Ovary (tissue), 9 donors: ENCODE measurements around the gene BHLHE23. TPM values are rescaled to one million over a fixed set of nuclear protein-coding genes. Genes with fewer than 3 reads are reported as not detected.

Experiments
- DNase-seq, 5 donors: peaks; one replicate each; pipeline ENCODE4 v3.0.0-alpha.2; 2019 to 2020
- H3K27ac ChIP-seq, 2 donors: fragments of 200-600 bp; one replicate each; pipeline versions ENCODE4 v1.5.1 to v1.8.0; 2019 to 2022
- H3K27me3 ChIP-seq: fragments of 200-600 bp; one replicate; pipeline ENCODE4 v1.8.0; 2022
- H3K36me3 ChIP-seq: fragments of 200-600 bp; sonication (generic); one replicate; pipeline ENCODE4 v1.5.1; 2019
- H3K4me1 ChIP-seq: one replicate; pipeline ENCODE4 v1.8.1; 2013; ENCODE audit warnings: mild to moderate bottlenecking, moderate library complexity; ENCODE audit not compliant: insufficient read depth
- H3K4me3 ChIP-seq: fragments of 200-600 bp; sonication (generic); one replicate; pipeline ENCODE4 v1.5.1; 2017
- H3K9me3 ChIP-seq, 2 donors: fragments of 200-600 bp in 1 of 2; sonication (generic) in 1 of 2; one replicate each; pipeline versions ENCODE4 v1.5.1 to v1.8.1; 2013 to 2019; ENCODE audit warnings: mild to moderate bottlenecking in 1 of 2, moderate library complexity in 1 of 2
- CTCF ChIP-seq, 3 donors: fragments of 450-650 bp in 2 of 3; fragments of 200-600 bp in 1 of 3; IDR thresholded peaks; one replicate each; pipeline versions ENCODE4 v1.5.1 to v1.8.0; 2016 to 2022; ENCODE audit warnings: antibody characterized with exemption in 3 of 3, mild to moderate bottlenecking in 1 of 3
- EP300 ChIP-seq: sonication (generic); formaldehyde crosslinking; IDR thresholded peaks from one replicate; pipeline ENCODE4 v1.6.1; 2017; ENCODE audit warnings: antibody characterized with exemption
- POLR2A ChIP-seq: fragments of 450-650 bp; IDR thresholded peaks from one replicate; pipeline ENCODE4 v1.6.1; 2017; ENCODE audit warnings: antibody characterized with exemption, mild to moderate bottlenecking, moderate library complexity
- WGBS, 3 donors: extraction: QIAGEN DNeasy Blood & Tissue Kit in 1 of 3; methylation state at CpG; one replicate each; pipeline versions ENCODE4 v1.1.5 to v1.1.7; 2013 to 2017; 5-methylcytosine and 5-hydroxymethylcytosine counted together
- intact Hi-C, 4 donors: fragments of 100-400 bp; cut with DNase I; formaldehyde crosslinking; loops; one replicate each; pipeline versions ENCODE4 v1.11.0 to v1.15.1; 2022 to 2023
- polyA plus RNA-seq, 2 donors: library from polyadenylated mRNA; stranded (reverse); fragments of 200-250 nt in 1 of 2; fragments of 350-450 nt in 1 of 2; fragmentation: Illumina TruSeq in 1 of 2; extraction: RNeasy Lipid Tissue Mini Kit (QIAGEN cat#74804) in 1 of 2; gene quantifications; one replicate each; pipeline ENCODE4 v1.2.3, GENCODE V29; 2013 to 2014
- total RNA-seq, 7 donors: library from RNA; depleted of rRNA in 2 of 7; stranded (reverse); fragments of >200 nt in 2 of 7; fragmentation: NEBNext Ultra II Directional in 3 of 7; extraction: Animal tissue kit (Norgen Biotek cat#: 25700) in 3 of 7; gene quantifications; one replicate each; pipeline versions ENCODE4 v1.1.0 to v1.2.4, GENCODE V29; 2016 to 2023
- donor health status: DM: no; HTN: no; CAD: no; lungs with moderate emphysema.
- donor health status: DM: no; HTN: no; CAD: no.
- donor health status: Bipolar disorder and iron deficiency.
- donor health status: DM: yes; HTN: yes; CAD: no.
- donor health status: DM: no; HTN: no; CAD: no.
- donor health status: DM: yes; HTN: yes; CAD: no.

Gene BHLHE23
- total and polyA plus RNA-seq, 9 donors = not detected

GRCh38 chr20:63000958-63001357 lies 5.8 kb downstream of the BHLHE23 start:
- DNase-seq = no peak
- H3K36me3 ChIP-seq = no peaks in the 10 kb centered on the region
- 26 to 39% (median 35%) methylated on average over 11 of the region's 11 CpGs for WGBS, 3 donors
- H3K27ac ChIP-seq = no peak overlapping the region
- no peaks in the 10 kb centered on the region for H3K27me3 ChIP-seq
- peaks cover 0 to 6% of the 10 kb centered on the region in 2 donors for H3K9me3 ChIP-seq
- no peaks in the 10 kb centered on the region for H3K4me1 ChIP-seq
- TF ChIP-seq POLR2A = no peak
- no peak for TF ChIP-seq CTCF (IDR thresholded peaks at IDR 0.05)
- no peak for TF ChIP-seq EP300
- H3K4me3 ChIP-seq = no peak overlapping the region
- intact Hi-C loops = loop anchor here in 3 of 4 donors (10.0 kb wide), 2 partner anchors 96 to 126 kb away; no protein-coding TSS in a partner anchor

- H3K4me1 ChIP-seq = no peaks in the 10 kb centered on the region
- DNase-seq = no peak
- no peaks in the 10 kb centered on the region for H3K36me3 ChIP-seq
- no peak overlapping the region for H3K27ac ChIP-seq
- no peak overlapping the region for H3K4me3 ChIP-seq
- intact Hi-C loops = loop anchor here in 3 of 4 donors (10.0 kb wide), 2 partner anchors 95 to 125 kb away; no protein-coding TSS in a partner anchor
- no peaks in the 10 kb centered on the region for H3K27me3 ChIP-seq
- H3K9me3 ChIP-seq = peaks cover 0 to 6% of the 10 kb centered on the region in 2 donors
- WGBS, 3 donors = 83 to 92% (median 88%) methylated on average over 14 of the region's 14 CpGs
- no peak for TF ChIP-seq EP300
- TF ChIP-seq CTCF (IDR thresholded peaks at IDR 0.05) = no peak
- no peak for TF ChIP-seq POLR2A
Observed at GRCh38 chr20:63000036-63000435, 6.7 kb downstream of the BHLHE23 start.

GRCh38 chr20:62999580-62999979 lies 7.2 kb downstream of the BHLHE23 start:
- Histone ChIP-seq H3K27me3 (no peaks in the 10 kb centered on the region), H3K4me1 (no peaks in the 10 kb centered on the region)

GRCh38 chr20:62998449-62998848 lies 8.3 kb downstream of the BHLHE23 start:
- Histone ChIP-seq H3K36me3 (no peaks in the 10 kb centered on the region), H3K27me3 (no peaks in the 10 kb centered on the region), H3K4me3 (no peak overlapping the region), H3K4me1 (no peaks in the 10 kb centered on the region), H3K9me3 (peaks cover 0 to 6% of the 10 kb centered on the region in 2 donors), H3K27ac (no peak overlapping the region)
- no peak for TF ChIP-seq POLR2A
- no peak for TF ChIP-seq CTCF (IDR thresholded peaks at IDR 0.05)
- no peak for TF ChIP-seq EP300
- DNase-seq = no peak
- intact Hi-C loops = no loop called here
- 67 to 76% (median 72%) methylated on average over 5 of the region's 5 CpGs for WGBS, 3 donors

More at GRCh38 chr20:62999580-62999979, 7.2 kb downstream of the BHLHE23 start:
- no peak for DNase-seq
- Histone ChIP-seq H3K36me3 (no peaks in the 10 kb centered on the region), H3K4me3 (no peak overlapping the region), H3K27ac (no peak overlapping the region), H3K9me3 (peaks cover 0 to 6% of the 10 kb centered on the region in 2 donors)
- 78 to 79% (median 78%) methylated on average over 16 of the region's 16 CpGs for WGBS, 3 donors
- TF ChIP-seq POLR2A (no peak), EP300 (no peak), CTCF (IDR thresholded peaks at IDR 0.05) (no peak)
- intact Hi-C loops = no loop called here
